Upper lobe of left lung (tissue), 4 donors: ENCODE results near the gene ANGEL2.

Experiments
- EP300 ChIP-seq, 4 donors: sonication (generic); formaldehyde crosslinking; IDR thresholded peaks; one replicate each; pipeline ENCODE4 v1.5.1; 2017; ENCODE audit warnings: antibody characterized with exemption in 4 of 4, control low read depth in 2 of 4
- TF ChIP-seq, protein P1 (sequence below), 6 experiments: fragments of 450-650 bp in 4 of 6; fragments of 200-600 bp in 2 of 6; sonication (generic) in 2 of 6; IDR thresholded peaks; one replicate each; pipeline ENCODE4 v1.5.1; 2016 to 2019; ENCODE audit warnings: antibody characterized with exemption in 6 of 6

DNA sequence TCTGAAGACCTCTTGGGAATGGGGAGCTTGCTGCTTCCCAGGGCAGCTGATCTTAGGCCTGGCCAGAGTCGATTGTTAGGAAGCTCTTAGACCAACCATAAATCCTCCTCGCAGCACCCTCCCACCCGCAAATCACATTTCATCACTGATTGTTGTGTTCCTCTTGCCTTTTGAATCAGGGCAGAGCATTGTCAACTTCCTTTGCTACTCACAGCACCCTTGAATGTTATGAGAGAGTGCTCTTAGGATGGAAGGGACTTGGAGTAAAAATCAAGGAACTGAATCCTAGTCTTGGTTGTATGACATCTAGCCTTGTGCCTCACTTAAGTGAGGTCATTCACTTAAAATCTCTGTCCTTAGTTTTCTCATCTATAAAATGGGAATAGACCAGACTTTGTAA lies 62.3 kb downstream of the ANGEL2 start:
- TF ChIP-seq, protein P1, sequence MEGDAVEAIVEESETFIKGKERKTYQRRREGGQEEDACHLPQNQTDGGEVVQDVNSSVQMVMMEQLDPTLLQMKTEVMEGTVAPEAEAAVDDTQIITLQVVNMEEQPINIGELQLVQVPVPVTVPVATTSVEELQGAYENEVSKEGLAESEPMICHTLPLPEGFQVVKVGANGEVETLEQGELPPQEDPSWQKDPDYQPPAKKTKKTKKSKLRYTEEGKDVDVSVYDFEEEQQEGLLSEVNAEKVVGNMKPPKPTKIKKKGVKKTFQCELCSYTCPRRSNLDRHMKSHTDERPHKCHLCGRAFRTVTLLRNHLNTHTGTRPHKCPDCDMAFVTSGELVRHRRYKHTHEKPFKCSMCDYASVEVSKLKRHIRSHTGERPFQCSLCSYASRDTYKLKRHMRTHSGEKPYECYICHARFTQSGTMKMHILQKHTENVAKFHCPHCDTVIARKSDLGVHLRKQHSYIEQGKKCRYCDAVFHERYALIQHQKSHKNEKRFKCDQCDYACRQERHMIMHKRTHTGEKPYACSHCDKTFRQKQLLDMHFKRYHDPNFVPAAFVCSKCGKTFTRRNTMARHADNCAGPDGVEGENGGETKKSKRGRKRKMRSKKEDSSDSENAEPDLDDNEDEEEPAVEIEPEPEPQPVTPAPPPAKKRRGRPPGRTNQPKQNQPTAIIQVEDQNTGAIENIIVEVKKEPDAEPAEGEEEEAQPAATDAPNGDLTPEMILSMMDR (IDR thresholded peaks at IDR 0.05), result no peak
- TF ChIP-seq EP300 (IDR thresholded peaks at IDR 0.05), result no peak
